ENCODE measurements around the gene LYRM1.

Gene LYRM1

GRCh38 chr16:20871941-20872815, 28.4 kb upstream of the LYRM1 start:
- DNase-seq (ENCODE audit: low spot score) = no peak

GRCh38 chr16:20873331-20873730, 27.2 kb upstream of the LYRM1 start:
- DNase-seq (ENCODE audit: low spot score) = peak; percentile 24

- no peak for DNase-seq (ENCODE audit: low spot score)
Observed at GRCh38 chr16:20874088-20874581, 26.4 kb upstream of the LYRM1 start.

GRCh38 chr16:20875355-20875650, 25.3 kb upstream of the LYRM1 start:
- DNase-seq (ENCODE audit: low spot score) = no peak

- no peak for DNase-seq (ENCODE audit: low spot score)
Observed at GRCh38 chr16:20878682-20879147, 21.9 kb upstream of the LYRM1 start.

- no peak for DNase-seq (ENCODE audit: low spot score)
Observed at GRCh38 chr16:20879175-20880040, 21.2 kb upstream of the LYRM1 start.

- no peak for DNase-seq (ENCODE audit: low spot score)
Observed at GRCh38 chr16:20880867-20881502, 19.6 kb upstream of the LYRM1 start.

- DNase-seq (ENCODE audit: low spot score) = no peak
Observed at GRCh38 chr16:20881503-20881878, 19.1 kb upstream of the LYRM1 start.

GRCh38 chr16:20883554-20884239, 16.9 kb upstream of the LYRM1 start:
- no peak for DNase-seq (ENCODE audit: low spot score)

- no peak for DNase-seq (ENCODE audit: low spot score)
Observed at GRCh38 chr16:20884240-20884556, 16.4 kb upstream of the LYRM1 start.

- no peak for DNase-seq (ENCODE audit: low spot score)
Observed at GRCh38 chr16:20886320-20886719, 14.3 kb upstream of the LYRM1 start.

GRCh38 chr16:20887207-20887606, 13.4 kb upstream of the LYRM1 start:
- DNase-seq (ENCODE audit: low spot score) = no peak

GRCh38 chr16:20889625-20890275, 10.8 kb upstream of the LYRM1 start:
- DNase-seq (ENCODE audit: low spot score) = no peak

GRCh38 chr16:20894388-20894787, 6.2 kb upstream of the LYRM1 start:
- DNase-seq (ENCODE audit: low spot score) = no peak

GRCh38 chr16:20897253-20897897, 3.2 kb upstream of the LYRM1 start:
- no peak for DNase-seq (ENCODE audit: low spot score)

- DNase-seq (ENCODE audit: low spot score) = no peak
Observed at GRCh38 chr16:20897922-20898321, 2.6 kb upstream of the LYRM1 start.

GRCh38 chr16:20899071-20899470, 1.5 kb upstream of the LYRM1 start:
- no peak for DNase-seq (ENCODE audit: low spot score)

- no peak for DNase-seq (ENCODE audit: low spot score)
Observed at GRCh38 chr16:20899477-20900298, 883 bp upstream of the LYRM1 start.

GRCh38 chr16:20901068-20901435, 481 bp downstream of the LYRM1 start:
- no peak for DNase-seq (ENCODE audit: low spot score)
